HG03571 (cell line): ENCODE measurements around the gene HOXA11.

Source experiments
- ATAC-seq: cut with Tn5 transposase; IDR thresholded peaks from one replicate; pipeline ENCODE4 v1.9.1; 2021; ENCODE audit not compliant: unreplicated experiment

The HOXA11 gene

GRCh38 chr7:27138472-27138871, 46.6 kb downstream of the HOXA11 start:
- no peak for ATAC-seq

DNA sequence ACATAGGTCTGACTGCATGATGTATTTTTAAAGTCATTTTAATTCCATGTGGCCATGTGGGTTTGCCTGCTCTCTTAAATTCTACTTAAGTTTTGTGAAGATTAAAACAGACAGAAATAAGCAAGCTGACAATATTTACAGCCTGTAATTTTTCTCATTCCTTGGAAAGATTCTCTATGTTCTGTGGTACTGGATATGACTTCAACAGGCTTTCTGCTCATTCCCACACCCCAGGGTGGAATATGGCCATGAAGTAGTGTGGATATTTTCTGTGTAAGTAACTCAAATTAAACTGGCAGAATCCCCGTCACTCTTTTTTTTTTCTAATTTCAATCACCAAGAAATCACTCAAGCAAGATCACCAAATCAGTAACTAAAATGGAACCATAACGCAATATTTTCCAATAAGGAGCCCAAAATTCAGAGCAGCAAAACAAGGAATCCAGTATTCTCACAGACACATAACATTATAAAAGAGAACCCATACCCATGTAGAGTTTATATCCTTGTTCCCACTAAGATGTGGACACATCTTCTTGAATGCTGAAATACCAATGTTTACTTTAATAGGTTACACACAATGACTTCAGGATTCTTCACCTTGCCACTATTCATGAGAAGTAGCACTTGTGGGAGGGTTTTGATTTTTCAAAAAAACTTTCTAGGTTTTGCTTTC, 47.3 kb downstream of the HOXA11 start:
- no peak for ATAC-seq

- ATAC-seq: no peak
Measured at GRCh38 chr7:27134392-27134791, 50.6 kb downstream of the HOXA11 start.

- no peak for ATAC-seq
Measured at GRCh38 chr7:27133409-27134231, 51.4 kb downstream of the HOXA11 start.

GRCh38 chr7:27132978-27133377, 52.1 kb downstream of the HOXA11 start:
- ATAC-seq: no peak

- ATAC-seq: no peak
Measured at GRCh38 chr7:27132214-27132613, 52.8 kb downstream of the HOXA11 start.

GRCh38 chr7:27131390-27131819, 53.6 kb downstream of the HOXA11 start:
- ATAC-seq: no peak
